Measurements from ENCODE around the gene CLEC10A. TPM values are rescaled to one million over a fixed set of nuclear protein-coding genes. Genes with fewer than 3 reads are reported as not detected.

The CLEC10A gene
- total and polyA plus RNA-seq, 11 donors, result 1.5 to 30.1 (median 2.7) TPM

DNA sequence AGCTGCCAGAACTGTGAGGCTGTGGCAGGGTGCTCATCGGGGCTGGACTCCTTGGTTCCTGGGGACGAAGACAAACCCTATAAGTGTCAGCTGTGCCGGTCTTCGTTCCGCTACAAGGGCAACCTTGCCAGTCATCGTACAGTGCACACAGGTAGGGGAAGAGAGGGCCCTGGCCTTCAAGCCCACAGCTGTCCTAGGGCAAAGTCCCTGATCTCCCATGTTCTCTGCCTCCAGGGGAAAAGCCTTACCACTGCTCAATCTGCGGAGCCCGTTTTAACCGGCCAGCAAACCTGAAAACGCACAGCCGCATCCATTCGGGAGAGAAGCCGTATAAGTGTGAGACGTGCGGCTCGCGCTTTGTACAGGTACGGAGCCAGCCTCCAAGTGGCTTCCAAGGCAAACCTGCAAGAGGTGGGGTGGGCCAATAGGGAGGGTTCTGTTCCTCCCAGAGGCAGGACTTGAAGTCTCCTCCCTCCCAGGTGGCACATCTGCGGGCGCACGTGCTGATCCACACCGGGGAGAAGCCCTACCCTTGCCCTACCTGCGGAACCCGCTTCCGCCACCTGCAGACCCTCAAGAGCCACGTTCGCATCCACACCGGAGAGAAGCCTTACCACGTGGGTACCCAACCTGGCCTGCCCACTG, 53.5 kb downstream of the CLEC10A start:
- Histone ChIP-seq H3K27me3 (peaks cover 0 to 24% (median 0%) of the 10 kb centered on the region in 9 donors), H3K9me3 (no peaks in the 10 kb centered on the region), H3K27ac (peak overlapping the region in 11 of 12 donors; percentile 10 to 97 (median 54)), H3K36me3 (peaks cover 0 to 44% (median 9%) of the 10 kb centered on the region in 9 donors), H3K4me1 (peaks cover 0 to 76% (median 29%) of the 10 kb centered on the region in 12 donors), H3K4me3 (peak overlapping the region in 9 of 12 donors; percentile 1 to 79 (median 63))
- ATAC-seq (no peak), DNase-seq (no peak)
- WGBS, 4 donors, result 72 to 84% (median 74%) methylated on average over 29 of the region's 29 CpGs
- intact Hi-C loops (cut with DNase I), result loop anchor here in 1 of 10 donors (10.0 kb wide), 1 partner anchor 272 kb away; the partner anchor contains the start of gene XAF1
- TF ChIP-seq, protein P1, sequence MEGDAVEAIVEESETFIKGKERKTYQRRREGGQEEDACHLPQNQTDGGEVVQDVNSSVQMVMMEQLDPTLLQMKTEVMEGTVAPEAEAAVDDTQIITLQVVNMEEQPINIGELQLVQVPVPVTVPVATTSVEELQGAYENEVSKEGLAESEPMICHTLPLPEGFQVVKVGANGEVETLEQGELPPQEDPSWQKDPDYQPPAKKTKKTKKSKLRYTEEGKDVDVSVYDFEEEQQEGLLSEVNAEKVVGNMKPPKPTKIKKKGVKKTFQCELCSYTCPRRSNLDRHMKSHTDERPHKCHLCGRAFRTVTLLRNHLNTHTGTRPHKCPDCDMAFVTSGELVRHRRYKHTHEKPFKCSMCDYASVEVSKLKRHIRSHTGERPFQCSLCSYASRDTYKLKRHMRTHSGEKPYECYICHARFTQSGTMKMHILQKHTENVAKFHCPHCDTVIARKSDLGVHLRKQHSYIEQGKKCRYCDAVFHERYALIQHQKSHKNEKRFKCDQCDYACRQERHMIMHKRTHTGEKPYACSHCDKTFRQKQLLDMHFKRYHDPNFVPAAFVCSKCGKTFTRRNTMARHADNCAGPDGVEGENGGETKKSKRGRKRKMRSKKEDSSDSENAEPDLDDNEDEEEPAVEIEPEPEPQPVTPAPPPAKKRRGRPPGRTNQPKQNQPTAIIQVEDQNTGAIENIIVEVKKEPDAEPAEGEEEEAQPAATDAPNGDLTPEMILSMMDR (IDR thresholded peaks at IDR 0.05), result no peak
- TF ChIP-seq POLR2A (IDR thresholded peaks at IDR 0.05), result no peak

- intact Hi-C loops (cut with DNase I), result loop anchor here in 1 of 10 donors (10.0 kb wide), 1 partner anchor 270 kb away; the partner anchor contains the start of gene XAF1
- H3K27ac ChIP-seq, result peak overlapping the region in 5 of 12 donors; percentile 47 to 97 (median 78)
- WGBS, 4 donors, result 61 to 82% (median 68%) methylated on average over 1 of the region's 1 CpG
Observed at GRCh38 chr17:7025245-7025644, 54.8 kb downstream of the CLEC10A start.

More at GRCh38 chr17:7025245-7025644, 54.8 kb downstream of the CLEC10A start:
- no peak for ATAC-seq
- Histone ChIP-seq H3K36me3 (peaks cover 0 to 42% (median 9%) of the 10 kb centered on the region in 9 donors), H3K9me3 (no peaks in the 10 kb centered on the region), H3K4me1 (peaks cover 5 to 84% (median 39%) of the 10 kb centered on the region in 12 donors), H3K4me3 (peak overlapping the region in 8 of 12 donors; percentile 56 to 79 (median 64)), H3K27me3 (peaks cover 0 to 24% (median 0%) of the 10 kb centered on the region in 9 donors)
- no peak for DNase-seq
- no peak for TF ChIP-seq POLR2A (IDR thresholded peaks at IDR 0.05)
- TF ChIP-seq, protein P1 (IDR thresholded peaks at IDR 0.05), result no peak

Other genes starting within 250 kb of the CLEC10A start
- not detected for gene TEKT1, start 248.5 kb downstream of the CLEC10A start, total RNA-seq
- gene TEKT1, start 248.5 kb downstream of the CLEC10A start, polyA plus RNA-seq, result not detected
- under 1 TPM in 1 of 9 donors, not detected in 8; 0.44 TPM for gene ALOX12, start 84.2 kb downstream of the CLEC10A start, total RNA-seq
- not detected for gene ALOX12, start 84.2 kb downstream of the CLEC10A start, polyA plus RNA-seq
- gene RNASEK, start 67.6 kb downstream of the CLEC10A start, total RNA-seq, result 100 to 1,000 TPM; 149 to 255 (median 171) TPM
- 100 to 1,000 TPM; 290 to 387 TPM for gene RNASEK, start 67.6 kb downstream of the CLEC10A start, polyA plus RNA-seq
- gene BCL6B, start 57.2 kb downstream of the CLEC10A start, total RNA-seq, result 10 to 100 TPM in 6 of 9 donors, 1 to 10 TPM in 3; 9.0 to 32.8 (median 14.9) TPM
- 10 to 100 TPM in 1 of 2 donors, 1 to 10 TPM in 1; 5.9 to 10.3 TPM for gene BCL6B, start 57.2 kb downstream of the CLEC10A start, polyA plus RNA-seq
- gene SLC16A13, start 44.2 kb downstream of the CLEC10A start, total RNA-seq, result 1 to 10 TPM in 8 of 9 donors, under 1 TPM in 1; 0.83 to 2.1 (median 1.1) TPM
- gene SLC16A13, start 44.2 kb downstream of the CLEC10A start, polyA plus RNA-seq, result under 1 TPM; 0.87 to 0.95 TPM
- gene SLC16A11, start 36.2 kb downstream of the CLEC10A start, total RNA-seq, result under 1 TPM in 8 of 9 donors, not detected in 1; 0.19 to 1.00 (median 0.79) TPM
- 1 to 10 TPM in 1 of 2 donors, under 1 TPM in 1; 0.68 to 1.4 TPM for gene SLC16A11, start 36.2 kb downstream of the CLEC10A start, polyA plus RNA-seq
- 1 to 10 TPM in 1 of 9 donors, under 1 TPM in 2, not detected in 6; 0.29 to 2.1 (median 0.39) TPM for gene ASGR2, start 34.6 kb upstream of the CLEC10A start, total RNA-seq
- under 1 TPM in 1 of 2 donors, not detected in 1; 0.28 TPM for gene ASGR2, start 34.6 kb upstream of the CLEC10A start, polyA plus RNA-seq
- 1 to 10 TPM in 3 of 9 donors, under 1 TPM in 3, not detected in 3; 0.23 to 3.5 (median 0.72) TPM for gene ASGR1, start 99.1 kb upstream of the CLEC10A start, total RNA-seq
- gene ASGR1, start 99.1 kb upstream of the CLEC10A start, polyA plus RNA-seq, result under 1 TPM; 0.19 to 0.64 TPM
- 10 to 100 TPM; 12.0 to 24.3 (median 16.6) TPM for gene DLG4, start 139.6 kb upstream of the CLEC10A start, total RNA-seq
- gene DLG4, start 139.6 kb upstream of the CLEC10A start, polyA plus RNA-seq, result 10 to 100 TPM in 1 of 2 donors, 1 to 10 TPM in 1; 5.3 to 15.5 TPM
- gene ACADVL, start 139.7 kb upstream of the CLEC10A start, total RNA-seq, result 1,000 to 10,000 TPM in 7 of 9 donors, 100 to 1,000 TPM in 2; 874 to 2,110 (median 1,385) TPM
- gene ACADVL, start 139.7 kb upstream of the CLEC10A start, polyA plus RNA-seq, result 1,000 to 10,000 TPM in 1 of 2 donors, 100 to 1,000 TPM in 1; 601 to 2,758 TPM
- 10 to 100 TPM; 14.0 to 28.6 (median 17.8) TPM for gene DVL2, start 154.3 kb upstream of the CLEC10A start, total RNA-seq
- gene DVL2, start 154.3 kb upstream of the CLEC10A start, polyA plus RNA-seq, result 10 to 100 TPM; 13.0 to 15.6 TPM
- gene PHF23, start 159.2 kb upstream of the CLEC10A start, total RNA-seq, result 10 to 100 TPM; 19.1 to 36.7 (median 23.0) TPM
- gene PHF23, start 159.2 kb upstream of the CLEC10A start, polyA plus RNA-seq, result 10 to 100 TPM; 13.7 to 31.8 TPM
- gene GABARAP, start 162.2 kb upstream of the CLEC10A start, total RNA-seq, result 100 to 1,000 TPM; 293 to 591 (median 491) TPM
- gene GABARAP, start 162.2 kb upstream of the CLEC10A start, polyA plus RNA-seq, result 100 to 1,000 TPM; 580 to 674 TPM
- gene CTDNEP1, start 171.5 kb upstream of the CLEC10A start, total RNA-seq, result 100 to 1,000 TPM in 6 of 9 donors, 10 to 100 TPM in 3; 54.0 to 126 (median 107) TPM
- gene CTDNEP1, start 171.5 kb upstream of the CLEC10A start, polyA plus RNA-seq, result 100 to 1,000 TPM in 1 of 2 donors, 10 to 100 TPM in 1; 54.4 to 120 TPM
- gene ELP5, start 172.0 kb upstream of the CLEC10A start, total RNA-seq, result 10 to 100 TPM; 28.0 to 87.2 (median 52.6) TPM
- 10 to 100 TPM; 33.5 to 47.0 TPM for gene ELP5, start 172.0 kb upstream of the CLEC10A start, polyA plus RNA-seq
- 1 to 10 TPM in 5 of 9 donors, under 1 TPM in 2, not detected in 2; 0.36 to 2.6 (median 2.0) TPM for gene CLDN7, start 182.2 kb upstream of the CLEC10A start, total RNA-seq
- gene CLDN7, start 182.2 kb upstream of the CLEC10A start, polyA plus RNA-seq, result 1 to 10 TPM; 1.1 to 1.3 TPM
- 100 to 1,000 TPM in 7 of 9 donors, 10 to 100 TPM in 2; 82.0 to 184 (median 172) TPM for gene SLC2A4, start 201.5 kb upstream of the CLEC10A start, total RNA-seq
- 100 to 1,000 TPM in 1 of 2 donors, 10 to 100 TPM in 1; 48.5 to 107 TPM for gene SLC2A4, start 201.5 kb upstream of the CLEC10A start, polyA plus RNA-seq
- gene YBX2, start 214.4 kb upstream of the CLEC10A start, total RNA-seq, result 1 to 10 TPM in 1 of 9 donors, under 1 TPM in 8; 0.32 to 1.6 (median 0.56) TPM
- gene YBX2, start 214.4 kb upstream of the CLEC10A start, polyA plus RNA-seq, result 1 to 10 TPM in 1 of 2 donors, under 1 TPM in 1; 0.43 to 2.0 TPM
- 100 to 1,000 TPM; 120 to 500 (median 257) TPM for gene EIF5A, start 227.4 kb upstream of the CLEC10A start, total RNA-seq
- 100 to 1,000 TPM; 403 to 934 TPM for gene EIF5A, start 227.4 kb upstream of the CLEC10A start, polyA plus RNA-seq
- 100 to 1,000 TPM in 1 of 9 donors, 10 to 100 TPM in 8; 51.0 to 118 (median 61.2) TPM for gene GPS2, start 235.1 kb upstream of the CLEC10A start, total RNA-seq
- 10 to 100 TPM; 81.6 to 88.4 TPM for gene GPS2, start 235.1 kb upstream of the CLEC10A start, polyA plus RNA-seq
- 10 to 100 TPM; 13.6 to 39.2 (median 27.6) TPM for gene NEURL4, start 249.1 kb upstream of the CLEC10A start, total RNA-seq
- gene NEURL4, start 249.1 kb upstream of the CLEC10A start, polyA plus RNA-seq, result 10 to 100 TPM; 23.0 to 29.6 TPM